SK-N-DZ (cell line): ENCODE results near the gene TMEM63A.

Source experiments
- DNase-seq: peaks from one replicate; pipeline ENCODE4 v3.0.0-alpha.2; 2015; ENCODE audit warnings: low spot score

The TMEM63A gene

GRCh38 chr1:225868631-225869330 lies 13.4 kb downstream of the TMEM63A start:
- DNase-seq, result no peak

GRCh38 chr1:225866981-225867380 lies 15.2 kb downstream of the TMEM63A start:
- no peak for DNase-seq

GRCh38 chr1:225866061-225866837 lies 15.9 kb downstream of the TMEM63A start:
- DNase-seq, result no peak

- no peak for DNase-seq
Measured at GRCh38 chr1:225865514-225865913, 16.7 kb downstream of the TMEM63A start.

- DNase-seq, result no peak
Measured at GRCh38 chr1:225863167-225863566, 19.0 kb downstream of the TMEM63A start.

- DNase-seq, result no peak
Measured at GRCh38 chr1:225862581-225862950, 19.6 kb downstream of the TMEM63A start.

- no peak for DNase-seq
Measured at GRCh38 chr1:225861834-225862580, 20.2 kb downstream of the TMEM63A start.

GRCh38 chr1:225860876-225861441 lies 21.2 kb downstream of the TMEM63A start:
- no peak for DNase-seq

GRCh38 chr1:225860107-225860506 lies 22.1 kb downstream of the TMEM63A start:
- no peak for DNase-seq

GRCh38 chr1:225859151-225859550 lies 23.0 kb downstream of the TMEM63A start:
- DNase-seq, result no peak

- no peak for DNase-seq
Measured at GRCh38 chr1:225857256-225857655, 24.9 kb downstream of the TMEM63A start.

GRCh38 chr1:225855503-225856300 lies 26.5 kb downstream of the TMEM63A start:
- no peak for DNase-seq

GRCh38 chr1:225853441-225853840 lies 28.7 kb downstream of the TMEM63A start:
- no peak for DNase-seq

- DNase-seq, result no peak
Measured at GRCh38 chr1:225852413-225853124, 29.6 kb downstream of the TMEM63A start.

GRCh38 chr1:225851805-225852204 lies 30.4 kb downstream of the TMEM63A start:
- no peak for DNase-seq

GRCh38 chr1:225850370-225850769 lies 31.8 kb downstream of the TMEM63A start:
- no peak for DNase-seq

GRCh38 chr1:225849925-225850324 lies 32.3 kb downstream of the TMEM63A start:
- no peak for DNase-seq

GRCh38 chr1:225848030-225848955 lies 33.9 kb downstream of the TMEM63A start:
- DNase-seq, result no peak

GRCh38 chr1:225847610-225848009 lies 34.6 kb downstream of the TMEM63A start:
- no peak for DNase-seq
